Mesothelial cell of epicardium (in vitro differentiated cells): ENCODE measurements around the gene ZC3H7A. TPM values are rescaled to one million over a fixed set of nuclear protein-coding genes. Genes with fewer than 3 reads are reported as not detected.

Source experiments
- DNase-seq, 2 experiments: peaks; one replicate each; pipeline ENCODE4 v3.0.0; 2021; ENCODE audit warnings: low spot score in 2 of 2; ENCODE audit not compliant: unreplicated experiment in 2 of 2
- H3K27ac Mint-ChIP-seq: 2 replicates; pipeline ENCODE4 v1.8.0; 2021; ENCODE audit warnings: mixed read lengths
- H3K27me3 Mint-ChIP-seq: 2 replicates; pipeline ENCODE4 v1.8.0; 2021; ENCODE audit warnings: low read depth, mixed read lengths
- H3K36me3 Mint-ChIP-seq: 2 replicates; pipeline ENCODE4 v1.8.0; 2021; ENCODE audit warnings: mixed read lengths
- H3K4me1 Mint-ChIP-seq: 2 replicates; pipeline ENCODE4 v1.8.0; 2021; ENCODE audit warnings: mixed read lengths
- H3K4me3 Mint-ChIP-seq: 2 replicates; pipeline ENCODE4 v1.8.0; 2021; ENCODE audit warnings: mild to moderate bottlenecking, moderate library complexity, mixed read lengths
- H3K9me3 Mint-ChIP-seq: 2 replicates; pipeline ENCODE4 v1.8.0; 2021; ENCODE audit warnings: mixed read lengths
- CTCF ChIP-seq: fragments of 200-600 bp; sonication (generic); IDR thresholded peaks from one replicate; pipeline ENCODE4 v1.5.0; 2021; ENCODE audit warnings: antibody characterized with exemption; ENCODE audit not compliant: unreplicated experiment
- total RNA-seq: library from RNA; stranded (reverse); gene quantifications from 3 replicates; pipeline ENCODE4 v1.2.1, GENCODE V29; 2021

Gene ZC3H7A
- total RNA-seq, 1 donor from 2014 or later: 66.7 TPM

GRCh38 chr16:11717811-11718210 lies 79.2 kb downstream of the ZC3H7A start:
- Mint-ChIP-seq H3K4me1 (no peaks in the 10 kb centered on the region), H3K4me3 (no peak overlapping the region), H3K27ac (peak overlapping the region; percentile 22), H3K27me3 (no peaks in the 10 kb centered on the region), H3K9me3 (no peaks in the 10 kb centered on the region), H3K36me3 (peaks cover 15% of the 10 kb centered on the region)
- DNase-seq: no peak
- TF ChIP-seq CTCF: no peak

GRCh38 chr16:11716336-11716735 lies 80.7 kb downstream of the ZC3H7A start:
- no peaks in the 10 kb centered on the region for H3K4me1 Mint-ChIP-seq
- no peak for DNase-seq
- no peak for TF ChIP-seq CTCF
- peak overlapping the region; percentile 78 for H3K27ac Mint-ChIP-seq
- peaks cover 24% of the 10 kb centered on the region for H3K36me3 Mint-ChIP-seq
- H3K4me3 Mint-ChIP-seq: no peak overlapping the region
- no peaks in the 10 kb centered on the region for H3K27me3 Mint-ChIP-seq
- no peaks in the 10 kb centered on the region for H3K9me3 Mint-ChIP-seq

GRCh38 chr16:11715246-11715947 lies 81.7 kb downstream of the ZC3H7A start:
- H3K27ac Mint-ChIP-seq: no peak overlapping the region

GRCh38 chr16:11712122-11712521 lies 84.9 kb downstream of the ZC3H7A start:
- Mint-ChIP-seq H3K36me3 (peaks cover 24% of the 10 kb centered on the region), H3K4me3 (no peak overlapping the region), H3K9me3 (no peaks in the 10 kb centered on the region), H3K4me1 (no peaks in the 10 kb centered on the region), H3K27ac (no peak overlapping the region), H3K27me3 (no peaks in the 10 kb centered on the region)
- no peak for TF ChIP-seq CTCF
- no peak for DNase-seq

More at GRCh38 chr16:11715246-11715947, 81.7 kb downstream of the ZC3H7A start:
- Mint-ChIP-seq H3K27me3 (no peaks in the 10 kb centered on the region), H3K9me3 (no peaks in the 10 kb centered on the region), H3K4me1 (no peaks in the 10 kb centered on the region), H3K36me3 (peaks cover 26% of the 10 kb centered on the region), H3K4me3 (no peak overlapping the region)
- no peak for TF ChIP-seq CTCF
- DNase-seq: no peak

- Mint-ChIP-seq H3K9me3 (no peaks in the 10 kb centered on the region), H3K27me3 (no peaks in the 10 kb centered on the region), H3K36me3 (peaks cover 24% of the 10 kb centered on the region), H3K4me1 (no peaks in the 10 kb centered on the region), H3K4me3 (no peak overlapping the region), H3K27ac (no peak overlapping the region)
- DNase-seq: no peak
- no peak for TF ChIP-seq CTCF
These were observed 85.4 kb downstream of the ZC3H7A start for GRCh38 chr16:11711662-11712061.
